Measurements from ENCODE around the gene C20orf173.

GRCh38 chr20:35575958-35576357, 46.5 kb upstream of the C20orf173 start:
- no peak for TF ChIP-seq FOXP1 (CRISPR knock-in tag; IDR thresholded peaks at IDR 0.05; ENCODE audit: borderline replicate concordance)
- TF ChIP-seq CTCF (IDR thresholded peaks at IDR 0.05), result no peak
- TF ChIP-seq NFE2L1 (CRISPR knock-in tag; IDR thresholded peaks at IDR 0.05), result no peak
- TF ChIP-seq ZSCAN18 (CRISPR knock-in tag; IDR thresholded peaks at IDR 0.05), result no peak
- no peak for TF ChIP-seq CREB1 (CRISPR knock-in tag; IDR thresholded peaks at IDR 0.05)
- no peak for TF ChIP-seq TEAD1 (CRISPR knock-in tag; IDR thresholded peaks at IDR 0.05)
- no peak for TF ChIP-seq SP1 (CRISPR knock-in tag; conservative IDR thresholded peaks at IDR 0.05)
- TF ChIP-seq SOX15 (CRISPR knock-in tag; IDR thresholded peaks at IDR 0.05), result no peak
